ENCODE measurements around the gene KCNMA1.

DNA sequence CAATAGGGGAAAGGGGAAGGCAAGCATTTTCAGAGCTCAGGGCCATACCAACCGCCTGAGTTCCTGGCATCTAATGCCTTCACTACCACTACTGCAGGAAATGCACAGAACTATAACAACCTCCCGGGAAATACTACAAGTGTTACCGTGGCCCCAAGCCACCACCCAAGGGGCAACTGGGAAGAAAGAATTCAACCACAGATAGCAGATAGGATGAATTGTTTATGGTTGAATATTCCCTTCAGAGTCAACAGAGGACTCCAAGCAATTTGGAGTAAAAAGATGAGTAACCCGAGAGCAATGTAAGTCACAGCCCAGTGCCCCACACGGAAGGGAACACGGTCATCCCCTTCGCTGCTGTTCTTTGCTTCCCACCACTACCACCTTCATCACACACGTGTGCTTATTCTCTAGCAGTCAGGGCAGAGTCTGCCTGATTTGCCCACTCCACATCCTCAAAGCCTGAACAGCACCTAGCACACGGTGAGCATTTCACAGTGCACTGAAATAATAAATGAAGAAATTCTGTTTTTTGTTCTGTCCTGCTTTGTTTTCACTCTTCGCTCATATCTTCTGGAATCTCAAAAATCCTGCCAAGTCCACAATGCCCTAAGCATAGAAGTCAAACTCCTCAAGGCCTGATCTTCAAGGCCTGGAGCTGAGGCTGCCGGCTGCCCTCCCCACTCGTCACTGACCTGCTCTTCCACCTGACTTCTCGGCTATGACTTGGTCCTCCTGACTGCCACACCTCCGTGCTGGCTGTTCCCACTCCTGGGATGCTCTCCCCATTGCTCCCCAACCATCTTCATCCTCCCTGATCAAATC lies 221.1 kb downstream of the KCNMA1 start:
- TF ChIP-seq CTCF (IDR thresholded peaks at IDR 0.05) (no peak), POLR2A (IDR thresholded peaks at IDR 0.05) (no peak)
